ENCODE results near the gene ZSCAN2. TPM values are rescaled to one million over a fixed set of nuclear protein-coding genes. Genes with fewer than 3 reads are reported as not detected.

ZSCAN2 gene
- total RNA-seq, 1 donor from 2014 or later = 16.2 TPM

Other genes with a start within 250 kb of the ZSCAN2 start
- 22.1 and 23.9 TPM in 2 replicates for gene WDR73, start 53.3 kb downstream of the ZSCAN2 start, total RNA-seq
- 6.1 and 6.4 TPM in 2 replicates for gene NMB, start 57.2 kb downstream of the ZSCAN2 start, total RNA-seq
- gene SEC11A, start 115.1 kb downstream of the ZSCAN2 start, total RNA-seq = 187 and 198 TPM in 2 replicates
- 25.1 and 25.5 TPM in 2 replicates for gene ZNF592, start 147.6 kb downstream of the ZSCAN2 start, total RNA-seq
- gene ALPK3, start 216.3 kb downstream of the ZSCAN2 start, total RNA-seq = 6.8 and 9.1 TPM in 2 replicates

Measured in astrocyte (in vitro differentiated cells and primary cell).